Smooth muscle cell (in vitro differentiated cells): ENCODE results near the gene PPP1R9A. TPM values are rescaled to one million over a fixed set of nuclear protein-coding genes. Genes with fewer than 3 reads are reported as not detected.

ENCODE experiments used
- DNase-seq: peaks from one replicate; lab custom pipeline; 2025; ENCODE audit not compliant: unreplicated experiment; lab: John Stamatoyannopoulos, UW
- H2AFZ ChIP-seq: fragments of 200-600 bp; sonication (generic); 2 replicates; pipeline ENCODE4 v1.6.0; 2016; ENCODE audit warnings: antibody characterized with exemption, low read depth, mild to moderate bottlenecking
- H3F3A ChIP-seq: fragments of 200-600 bp; sonication (generic); 2 replicates; pipeline ENCODE4 v1.6.0; 2017; ENCODE audit warnings: antibody characterized with exemption, low read depth
- H3K27ac ChIP-seq: fragments of 200-600 bp; sonication (generic); 2 replicates; pipeline ENCODE4 v1.5.1; 2016; ENCODE audit warnings: low read depth, mild to moderate bottlenecking
- H3K27me3 ChIP-seq: fragments of 200-600 bp; sonication (generic); 2 replicates; pipeline ENCODE4 v1.6.1; 2016; ENCODE audit warnings: low read depth, mild to moderate bottlenecking
- H3K36me3 ChIP-seq: fragments of 200-600 bp; sonication (generic); 2 replicates; pipeline ENCODE4 v1.5.1; 2016; ENCODE audit warnings: low read depth
- H3K4me1 ChIP-seq: fragments of 200-600 bp; sonication (generic); 2 replicates; pipeline ENCODE4 v1.5.1; 2016; ENCODE audit warnings: low read depth
- H3K4me2 ChIP-seq: fragments of 200-600 bp; sonication (generic); 2 replicates; pipeline ENCODE4 v1.6.0; 2016; ENCODE audit warnings: mild to moderate bottlenecking
- H3K4me3 ChIP-seq: fragments of 200-600 bp; sonication (generic); 2 replicates; pipeline ENCODE4 v1.5.1; 2016; ENCODE audit warnings: mild to moderate bottlenecking
- H3K79me2 ChIP-seq: fragments of 200-600 bp; sonication (generic); 2 replicates; pipeline ENCODE4 v1.6.0; 2016; ENCODE audit warnings: low read depth, mild to moderate bottlenecking
- H3K9ac ChIP-seq: fragments of 200-600 bp; sonication (generic); 2 replicates; pipeline ENCODE4 v1.6.0; 2016; ENCODE audit warnings: low read depth
- H3K9me3 ChIP-seq: fragments of 200-600 bp; sonication (generic); replicated peaks from 2 replicates; pipeline ENCODE4 v1.5.1; 2016; ENCODE audit warnings: low read depth
- H4K20me1 ChIP-seq: fragments of 200-600 bp; sonication (generic); 2 replicates; pipeline ENCODE4 v1.6.0; 2016; ENCODE audit warnings: low read depth
- CTCF ChIP-seq: fragments of 200-600 bp; sonication (generic); IDR thresholded peaks from 2 replicates; pipeline ENCODE4 v1.5.1; 2017; ENCODE audit warnings: borderline replicate concordance, mild to moderate bottlenecking, antibody characterized with exemption; ENCODE audit not compliant: insufficient read depth, poor library complexity, severe bottlenecking
- WGBS: methylation state at CpG from one replicate; pipeline ENCODE4 v1.1.7; 2016; ENCODE audit warnings: low lambda C conversion rate; 5-methylcytosine and 5-hydroxymethylcytosine counted together
- polyA plus RNA-seq: library from polyadenylated mRNA; unstranded; fragments of >200 nt; fragmentation: Nextera tagmentation; extraction: Ambion mirVana; gene quantifications from 2 replicates; pipeline ENCODE4 v1.2.1, GENCODE V29; 2016
- total RNA-seq: library from RNA; depleted of rRNA; stranded (reverse); fragments of >200 nt; gene quantifications from 2 replicates; pipeline ENCODE4 v1.2.3, GENCODE V29; 2014

PPP1R9A gene
- total and polyA plus RNA-seq, 2 experiments from 2014 or later, result 0.22 to 1.6 TPM

- H3K79me2 ChIP-seq, result no peaks in the 10 kb centered on the region
These were observed 321.9 kb downstream of the PPP1R9A start for GRCh38 chr7:95229301-95229700.

GRCh38 chr7:95238252-95238943 lies 331.0 kb downstream of the PPP1R9A start:
- 97% methylated on average over 3 of the region's 3 CpGs for WGBS
- Histone ChIP-seq H3F3A (no peaks in the 10 kb centered on the region), H3K9me3 (no peaks in the 10 kb centered on the region), H3K36me3 (no peaks in the 10 kb centered on the region), H3K27me3 (no peaks in the 10 kb centered on the region), H2AFZ (no peak overlapping the region), H3K9ac (no peak overlapping the region), H3K4me1 (no peaks in the 10 kb centered on the region), H4K20me1 (no peaks in the 10 kb centered on the region), H3K4me2 (no peak overlapping the region), H3K4me3 (no peak overlapping the region), H3K79me2 (no peaks in the 10 kb centered on the region), H3K27ac (no peak overlapping the region)
- no peak for DNase-seq
- TF ChIP-seq CTCF, result no peak

More at GRCh38 chr7:95229301-95229700, 321.9 kb downstream of the PPP1R9A start:
- no peak overlapping the region for H2AFZ ChIP-seq
- no peaks in the 10 kb centered on the region for H3K27me3 ChIP-seq
- no peaks in the 10 kb centered on the region for H3F3A ChIP-seq
- H3K9me3 ChIP-seq, result no peaks in the 10 kb centered on the region
- H3K4me3 ChIP-seq, result no peak overlapping the region
- no peak overlapping the region for H3K9ac ChIP-seq
- no peak overlapping the region for H3K27ac ChIP-seq
- no peaks in the 10 kb centered on the region for H3K4me1 ChIP-seq
- no peak for DNase-seq
- no peak overlapping the region for H3K4me2 ChIP-seq
- WGBS, result 70% methylated on average over 4 of the region's 5 CpGs
- H3K36me3 ChIP-seq, result no peaks in the 10 kb centered on the region
- TF ChIP-seq CTCF, result no peak
- no peaks in the 10 kb centered on the region for H4K20me1 ChIP-seq

- Histone ChIP-seq H3K36me3 (no peaks in the 10 kb centered on the region), H3K4me2 (no peak overlapping the region), H3K27me3 (no peaks in the 10 kb centered on the region), H3K9ac (no peak overlapping the region), H3K9me3 (no peaks in the 10 kb centered on the region), H3K79me2 (no peaks in the 10 kb centered on the region), H3K4me1 (no peaks in the 10 kb centered on the region), H3K4me3 (no peak overlapping the region), H3F3A (no peaks in the 10 kb centered on the region), H2AFZ (no peak overlapping the region), H3K27ac (no peak overlapping the region), H4K20me1 (no peaks in the 10 kb centered on the region)
- 93% methylated on average over 1 of the region's 1 CpG for WGBS
- no peak for DNase-seq
- no peak for TF ChIP-seq CTCF
These were observed 333.5 kb downstream of the PPP1R9A start for GRCh38 chr7:95240921-95241320.

GRCh38 chr7:95242266-95242665 lies 334.9 kb downstream of the PPP1R9A start:
- no peaks in the 10 kb centered on the region for H3F3A ChIP-seq
- peaks cover 4% of the 10 kb centered on the region for H3K4me1 ChIP-seq
- no peak overlapping the region for H3K4me2 ChIP-seq
- H3K4me3 ChIP-seq, result no peak overlapping the region
- H3K79me2 ChIP-seq, result no peaks in the 10 kb centered on the region
- no peaks in the 10 kb centered on the region for H3K9me3 ChIP-seq
- WGBS, result 98% methylated on average over 2 of the region's 2 CpGs
- H3K9ac ChIP-seq, result no peak overlapping the region
- H3K27ac ChIP-seq, result no peak overlapping the region
- DNase-seq, result no peak
- no peak overlapping the region for H2AFZ ChIP-seq
- H3K27me3 ChIP-seq, result no peaks in the 10 kb centered on the region
- TF ChIP-seq CTCF, result no peak
- H3K36me3 ChIP-seq, result no peaks in the 10 kb centered on the region
- H4K20me1 ChIP-seq, result no peaks in the 10 kb centered on the region
